BJ (cell line): ENCODE data around the gene RSF1. TPM values are rescaled to one million over a fixed set of nuclear protein-coding genes. Genes with fewer than 3 reads are reported as not detected.

Source experiments
- CTCF ChIA-PET: fragments of 350-600 bp; formaldehyde crosslinking; extraction: SDS; loops from one replicate; lab custom pipeline; 2021; ENCODE audit warnings: antibody characterized with exemption, inconsistent platforms; lab: Yijun Ruan, JAX
- POLR2A ChIA-PET: fragments of 300-600 bp; sonication (Branson Sonifier 250); formaldehyde crosslinking; extraction: SDS; loops from one replicate; lab custom pipeline; 2021; ENCODE audit warnings: antibody characterized with exemption; lab: Charles Lee
- DNase-seq: peaks from one replicate; pipeline ENCODE4 v3.0.0-alpha.2; 2011; ENCODE audit warnings: low read depth
- H3K27me3 ChIP-seq: 2 replicates; pipeline ENCODE4 v1.6.0; 2011; ENCODE audit warnings: low read length; ENCODE audit not compliant: control insufficient read depth, insufficient read depth
- H3K36me3 ChIP-seq: 2 replicates; pipeline ENCODE4 v1.5.1; 2011; ENCODE audit warnings: low read length; ENCODE audit not compliant: control insufficient read depth, insufficient read depth
- H3K4me3 ChIP-seq: 2 replicates; pipeline ENCODE4 v1.5.1; 2011; ENCODE audit warnings: low read depth, mild to moderate bottlenecking, control low read depth, low read length
- CTCF ChIP-seq: IDR thresholded peaks from 2 replicates; pipeline ENCODE4 v1.5.1; 2011; ENCODE audit warnings: low read depth, mild to moderate bottlenecking, control low read depth, inconsistent platforms, low read length, moderate library complexity; ENCODE audit not compliant: insufficient read depth
- polyA plus RNA-seq: library from polyadenylated mRNA; depleted of rRNA; stranded (reverse); fragments of >200 nt; gene quantifications from 2 replicates; pipeline ENCODE4 v1.2.3, GENCODE V29; 2011

The RSF1 gene
- polyA plus RNA-seq, 1 experiment = 6.0 TPM

GRCh38 chr11:77698896-77699295, 121.6 kb downstream of the RSF1 start:
- CTCF ChIA-PET = interaction anchor here (0.6 kb wide), 1 partner anchor 18 kb away, joined by 3 read pairs; no protein-coding TSS in a partner anchor
- TF ChIP-seq CTCF = no peak
- Histone ChIP-seq H3K27me3 (no peaks in the 10 kb centered on the region), H3K36me3 (peaks cover under 1% of the 10 kb centered on the region), H3K4me3 (no peak overlapping the region)
- POLR2A ChIA-PET = no interaction called here
- DNase-seq = no peak

GRCh38 chr11:77697865-77698264, 122.7 kb downstream of the RSF1 start:
- DNase-seq = no peak
- Histone ChIP-seq H3K27me3 (no peaks in the 10 kb centered on the region), H3K4me3 (no peak overlapping the region), H3K36me3 (no peaks in the 10 kb centered on the region; the same call in none of the 2 replicates)
- TF ChIP-seq CTCF = no peak
- CTCF ChIA-PET = no interaction called here
- POLR2A ChIA-PET = no interaction called here

GRCh38 chr11:77695417-77695816, 125.1 kb downstream of the RSF1 start:
- Histone ChIP-seq H3K36me3 (peaks cover 3% of the 10 kb centered on the region), H3K27me3 (no peaks in the 10 kb centered on the region), H3K4me3 (no peak overlapping the region)
- POLR2A ChIA-PET = no interaction called here
- DNase-seq = no peak
- CTCF ChIA-PET = no interaction called here
- no peak for TF ChIP-seq CTCF

GRCh38 chr11:77690649-77691048, 129.9 kb downstream of the RSF1 start:
- ChIA-PET CTCF (no interaction called here), POLR2A (no interaction called here)
- peaks cover 4% of the 10 kb centered on the region; the same call in 1 of the 2 replicates for H3K36me3 ChIP-seq
- no peak for DNase-seq
- H3K27me3 ChIP-seq = no peaks in the 10 kb centered on the region
- H3K4me3 ChIP-seq = no peak overlapping the region
- TF ChIP-seq CTCF = no peak

DNA sequence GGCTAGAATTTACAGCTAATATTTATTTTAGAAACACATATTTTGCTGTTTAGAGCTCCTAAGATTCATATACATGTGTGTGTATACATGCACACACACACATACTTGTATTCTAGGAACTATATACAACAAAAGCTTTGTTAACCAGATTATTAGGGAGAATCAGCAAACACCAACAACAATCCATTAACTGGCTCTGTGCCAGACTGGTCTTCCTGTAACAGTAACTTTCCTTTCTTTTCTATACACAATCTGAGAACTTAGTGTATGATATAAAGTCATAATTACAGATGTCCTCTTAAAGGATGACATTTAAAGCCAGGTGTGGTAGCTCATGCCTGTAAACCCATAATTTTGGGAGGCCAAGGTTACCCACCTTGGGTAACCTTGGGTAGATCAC, 133.4 kb downstream of the RSF1 start:
- no peak for DNase-seq
- POLR2A ChIA-PET = no interaction called here
- peaks cover 8% of the 10 kb centered on the region for H3K36me3 ChIP-seq
- no peaks in the 10 kb centered on the region for H3K27me3 ChIP-seq
- no peak for TF ChIP-seq CTCF
- no peak overlapping the region for H3K4me3 ChIP-seq
- CTCF ChIA-PET = interaction anchor here (1.5 kb wide), 1 partner anchor 10 kb away, joined by 3 read pairs; no protein-coding TSS in a partner anchor
